Stimulated activated CD4-positive, alpha-beta T cell treated with anti-CD3 and anti-CD28 coated beads, Interleukin-2, amount 100 ng/mL, for 48 hours (primary cell): ENCODE results near the gene RRAGD.
"Not testable (repeated sequence)": the region's sequence is repeated elsewhere in the genome, so short reads cannot be mapped to it uniquely, and the experiment has no call there.

Experiments
- DNase-seq, 2 donors: peaks; one replicate each; pipeline ENCODE4 v3.0.0-alpha.2; 2020

RRAGD gene

GRCh38 chr6:89410788-89411144, 1.3 kb downstream of the RRAGD start:
- DNase-seq, result no peak

- DNase-seq, result no peak
Measured at GRCh38 chr6:89410231-89410761, 1.8 kb downstream of the RRAGD start.

- no peak for DNase-seq
Measured at GRCh38 chr6:89409461-89410035, 2.5 kb downstream of the RRAGD start.

GRCh38 chr6:89406141-89406540, 5.9 kb downstream of the RRAGD start:
- DNase-seq, result no peak

GRCh38 chr6:89404512-89404911, 7.6 kb downstream of the RRAGD start:
- DNase-seq, result no peak

GRCh38 chr6:89402776-89403175, 9.3 kb downstream of the RRAGD start:
- no peak for DNase-seq

- DNase-seq, result no peak
Measured at GRCh38 chr6:89400912-89401399, 11.1 kb downstream of the RRAGD start.

GRCh38 chr6:89400050-89400449, 12.0 kb downstream of the RRAGD start:
- no peak for DNase-seq

- no peak for DNase-seq
Measured at GRCh38 chr6:89398762-89399525, 13.1 kb downstream of the RRAGD start.

GRCh38 chr6:89397884-89398283, 14.2 kb downstream of the RRAGD start:
- not testable (repeated sequence) for DNase-seq

- DNase-seq, result no peak
Measured at GRCh38 chr6:89393659-89394058, 18.4 kb downstream of the RRAGD start.

- no peak for DNase-seq
Measured at GRCh38 chr6:89392823-89393222, 19.2 kb downstream of the RRAGD start.

GRCh38 chr6:89388846-89389245, 23.2 kb downstream of the RRAGD start:
- DNase-seq, result no peak

- DNase-seq, result no peak
Measured at GRCh38 chr6:89387516-89388201, 24.4 kb downstream of the RRAGD start.

GRCh38 chr6:89386917-89387491, 25.1 kb downstream of the RRAGD start:
- no peak for DNase-seq

GRCh38 chr6:89385846-89386245, 26.2 kb downstream of the RRAGD start:
- no peak for DNase-seq

GRCh38 chr6:89385156-89385667, 26.9 kb downstream of the RRAGD start:
- no peak for DNase-seq

- no peak for DNase-seq
Measured at GRCh38 chr6:89381031-89381430, 31.0 kb downstream of the RRAGD start.

GRCh38 chr6:89379281-89379680, 32.8 kb downstream of the RRAGD start:
- DNase-seq, result no peak

- no peak for DNase-seq
Measured at GRCh38 chr6:89378628-89379027, 33.4 kb downstream of the RRAGD start.

- no peak for DNase-seq
Measured at GRCh38 chr6:89375427-89376267, 36.4 kb downstream of the RRAGD start.

GRCh38 chr6:89372506-89372901, 39.6 kb downstream of the RRAGD start:
- DNase-seq, result no peak
